Liver (tissue), 3 donors: Measurements from ENCODE around the gene LRCH2.

ENCODE experiments used
- FOXA1 ChIP-seq: IDR thresholded peaks from 2 replicates; pipeline ENCODE4 v1.6.1; 2016; ENCODE audit warnings: antibody characterized with exemption
- GABPA ChIP-seq, 2 donors: IDR thresholded peaks in 1 of 2; conservative IDR thresholded peaks in 1 of 2; 2 replicates each; pipeline ENCODE4 v1.6.1; 2016; ENCODE audit warnings: antibody characterized with exemption in 2 of 2, mild to moderate bottlenecking in 1 of 2, moderate library complexity in 1 of 2
- RAD21 ChIP-seq, 2 donors: IDR thresholded peaks; 2 replicates each; pipeline ENCODE4 v1.6.1; 2016; ENCODE audit warnings: antibody characterized with exemption in 2 of 2, mild to moderate bottlenecking in 2 of 2
- TAF1 ChIP-seq: conservative IDR thresholded peaks from 2 replicates; pipeline ENCODE4 v1.6.1; 2016; ENCODE audit warnings: antibody characterized with exemption, mild to moderate bottlenecking
- YY1 ChIP-seq: IDR thresholded peaks from 2 replicates; pipeline ENCODE4 v1.6.1; 2016; ENCODE audit warnings: antibody characterized with exemption, mild to moderate bottlenecking
- TF ChIP-seq, protein P1 (sequence below): fragments of 150-350 bp; IDR thresholded peaks from 2 replicates; pipeline ENCODE4 v1.5.1; 2017; ENCODE audit warnings: improper control_type of control experiment, low read depth, low read length; ENCODE audit not compliant: missing input control
- TF ChIP-seq, protein P2 (sequence below): IDR thresholded peaks from 2 replicates; pipeline ENCODE4 v1.6.1; 2016; ENCODE audit warnings: antibody characterized with exemption
- donor health status: healthy.
- donor health status: healthy.

DNA sequence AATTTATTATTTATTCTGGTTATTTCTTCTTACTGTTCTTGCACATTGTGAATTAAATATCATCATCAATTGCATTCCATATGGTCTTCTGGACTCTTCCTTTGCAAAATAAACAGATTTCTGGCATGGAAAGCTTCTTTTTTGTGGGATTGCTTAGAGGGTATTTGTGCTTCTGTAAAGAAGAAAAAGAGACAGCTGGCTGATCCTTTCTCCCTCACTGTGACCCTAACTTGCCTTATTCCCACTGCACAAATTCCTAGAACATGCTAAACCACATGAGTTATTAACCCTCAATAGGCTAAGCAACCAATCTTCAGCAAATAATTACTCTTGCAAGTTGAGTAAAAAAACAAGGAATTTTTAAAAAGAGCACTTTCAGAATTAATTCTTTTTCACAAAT is 23.8 kb upstream of the LRCH2 start:
- TF ChIP-seq, protein P1, sequence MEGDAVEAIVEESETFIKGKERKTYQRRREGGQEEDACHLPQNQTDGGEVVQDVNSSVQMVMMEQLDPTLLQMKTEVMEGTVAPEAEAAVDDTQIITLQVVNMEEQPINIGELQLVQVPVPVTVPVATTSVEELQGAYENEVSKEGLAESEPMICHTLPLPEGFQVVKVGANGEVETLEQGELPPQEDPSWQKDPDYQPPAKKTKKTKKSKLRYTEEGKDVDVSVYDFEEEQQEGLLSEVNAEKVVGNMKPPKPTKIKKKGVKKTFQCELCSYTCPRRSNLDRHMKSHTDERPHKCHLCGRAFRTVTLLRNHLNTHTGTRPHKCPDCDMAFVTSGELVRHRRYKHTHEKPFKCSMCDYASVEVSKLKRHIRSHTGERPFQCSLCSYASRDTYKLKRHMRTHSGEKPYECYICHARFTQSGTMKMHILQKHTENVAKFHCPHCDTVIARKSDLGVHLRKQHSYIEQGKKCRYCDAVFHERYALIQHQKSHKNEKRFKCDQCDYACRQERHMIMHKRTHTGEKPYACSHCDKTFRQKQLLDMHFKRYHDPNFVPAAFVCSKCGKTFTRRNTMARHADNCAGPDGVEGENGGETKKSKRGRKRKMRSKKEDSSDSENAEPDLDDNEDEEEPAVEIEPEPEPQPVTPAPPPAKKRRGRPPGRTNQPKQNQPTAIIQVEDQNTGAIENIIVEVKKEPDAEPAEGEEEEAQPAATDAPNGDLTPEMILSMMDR = no peak
- TF ChIP-seq TAF1 = no peak
- no peak for TF ChIP-seq FOXA1
- no peak for TF ChIP-seq RAD21 (IDR thresholded peaks at IDR 0.05)
- no peak for TF ChIP-seq YY1
- TF ChIP-seq GABPA (IDR thresholded peaks at IDR 0.05 in 1 of 2, conservative IDR thresholded peaks at IDR 0.05 in 1 of 2) = no peak
- TF ChIP-seq, protein P2, sequence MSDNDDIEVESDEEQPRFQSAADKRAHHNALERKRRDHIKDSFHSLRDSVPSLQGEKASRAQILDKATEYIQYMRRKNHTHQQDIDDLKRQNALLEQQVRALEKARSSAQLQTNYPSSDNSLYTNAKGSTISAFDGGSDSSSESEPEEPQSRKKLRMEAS = no peak
